Cardiac muscle cell (in vitro differentiated cells and primary cell): ENCODE measurements around the gene PLAGL2. TPM values are rescaled to one million over a fixed set of nuclear protein-coding genes. Genes with fewer than 3 reads are reported as not detected.

Experiments
- DNase-seq, 2 donors: peaks; one replicate each; pipeline versions ENCODE4 v3.0.0 to v3.0.0-alpha.2; 2010 to 2017; ENCODE audit warnings: low read depth in 1 of 2, low spot score in 1 of 2
- H3K27ac ChIP-seq: fragments of 200-600 bp; sonication (generic); 2 replicates; pipeline ENCODE4 v1.5.1; 2016
- H3K27me3 ChIP-seq: fragments of 200-600 bp; sonication (generic); 2 replicates; pipeline ENCODE4 v1.6.0; 2016; ENCODE audit warnings: control low read depth
- H3K36me3 ChIP-seq: fragments of 200-600 bp; sonication (generic); 2 replicates; pipeline ENCODE4 v1.5.1; 2016; ENCODE audit warnings: control low read depth
- H3K4me1 ChIP-seq: fragments of 200-600 bp; sonication (generic); 2 replicates; pipeline ENCODE4 v1.8.1; 2017; ENCODE audit warnings: low read depth, mild to moderate bottlenecking, mixed run types
- H3K4me3 ChIP-seq: fragments of 200-600 bp; sonication (generic); 2 replicates; pipeline ENCODE4 v1.5.1; 2016; ENCODE audit warnings: mild to moderate bottlenecking
- H3K9me3 ChIP-seq: fragments of 200-600 bp; sonication (generic); 2 replicates; pipeline ENCODE4 v1.5.1; 2017; ENCODE audit warnings: low read depth, mild to moderate bottlenecking, control low read depth
- polyA plus RNA-seq: library from polyadenylated mRNA; unstranded; fragments of >200 nt; fragmentation: Nextera tagmentation; extraction: Ambion mirVana; gene quantifications from 2 replicates; pipeline ENCODE4 v1.2.1, GENCODE V29; 2016
- total RNA-seq: library from RNA; depleted of rRNA; stranded (reverse); fragments of >200 nt; gene quantifications from 2 replicates; pipeline ENCODE4 v1.2.3, GENCODE V29; 2016
- TF ChIP-seq, protein P1 (sequence below): IDR thresholded peaks from 2 replicates; pipeline ENCODE4 v1.5.1; 2012; ENCODE audit warnings: low read depth, mild to moderate bottlenecking, low read length

Gene PLAGL2
- total and polyA plus RNA-seq, 2 experiments from 2014 or later: 18.3 to 29.8 TPM

GRCh38 chr20:32163951-32164350 lies 43.6 kb downstream of the PLAGL2 start:
- peaks cover 36% of the 10 kb centered on the region for H3K36me3 ChIP-seq
- no peaks in the 10 kb centered on the region for H3K9me3 ChIP-seq
- H3K27ac ChIP-seq: no peak overlapping the region
- H3K4me3 ChIP-seq: no peak overlapping the region
- peaks cover 8% of the 10 kb centered on the region for H3K4me1 ChIP-seq
- no peaks in the 10 kb centered on the region for H3K27me3 ChIP-seq
- no peak for DNase-seq
- TF ChIP-seq, protein P1, sequence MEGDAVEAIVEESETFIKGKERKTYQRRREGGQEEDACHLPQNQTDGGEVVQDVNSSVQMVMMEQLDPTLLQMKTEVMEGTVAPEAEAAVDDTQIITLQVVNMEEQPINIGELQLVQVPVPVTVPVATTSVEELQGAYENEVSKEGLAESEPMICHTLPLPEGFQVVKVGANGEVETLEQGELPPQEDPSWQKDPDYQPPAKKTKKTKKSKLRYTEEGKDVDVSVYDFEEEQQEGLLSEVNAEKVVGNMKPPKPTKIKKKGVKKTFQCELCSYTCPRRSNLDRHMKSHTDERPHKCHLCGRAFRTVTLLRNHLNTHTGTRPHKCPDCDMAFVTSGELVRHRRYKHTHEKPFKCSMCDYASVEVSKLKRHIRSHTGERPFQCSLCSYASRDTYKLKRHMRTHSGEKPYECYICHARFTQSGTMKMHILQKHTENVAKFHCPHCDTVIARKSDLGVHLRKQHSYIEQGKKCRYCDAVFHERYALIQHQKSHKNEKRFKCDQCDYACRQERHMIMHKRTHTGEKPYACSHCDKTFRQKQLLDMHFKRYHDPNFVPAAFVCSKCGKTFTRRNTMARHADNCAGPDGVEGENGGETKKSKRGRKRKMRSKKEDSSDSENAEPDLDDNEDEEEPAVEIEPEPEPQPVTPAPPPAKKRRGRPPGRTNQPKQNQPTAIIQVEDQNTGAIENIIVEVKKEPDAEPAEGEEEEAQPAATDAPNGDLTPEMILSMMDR: no peak

- no peak overlapping the region for H3K4me3 ChIP-seq
- H3K9me3 ChIP-seq: no peaks in the 10 kb centered on the region
- TF ChIP-seq, protein P1: no peak
- no peak overlapping the region for H3K27ac ChIP-seq
- H3K4me1 ChIP-seq: no peaks in the 10 kb centered on the region
- H3K27me3 ChIP-seq: no peaks in the 10 kb centered on the region
- peaks cover 41% of the 10 kb centered on the region for H3K36me3 ChIP-seq
- no peak for DNase-seq
Observed at GRCh38 chr20:32162351-32162750, 45.2 kb downstream of the PLAGL2 start.

DNA sequence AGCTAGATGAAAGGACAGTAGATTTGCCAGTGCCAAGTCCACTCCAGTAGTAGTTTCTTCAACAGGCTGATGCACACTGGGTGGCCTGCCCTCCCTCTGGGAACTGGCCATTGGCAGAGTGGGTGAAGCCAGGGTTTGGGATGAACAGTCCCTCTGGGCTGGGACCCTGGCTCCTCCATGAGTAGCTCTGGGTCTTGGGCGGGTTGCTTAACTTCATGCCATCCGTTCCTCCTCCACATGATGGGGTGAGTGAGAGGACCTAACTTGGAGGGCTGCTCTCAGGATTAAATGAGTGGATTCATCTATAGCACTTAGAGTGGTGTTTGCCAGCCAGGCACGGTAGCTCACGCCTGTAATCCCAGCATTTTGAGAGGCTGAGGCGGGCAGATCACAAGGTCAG lies 47.2 kb downstream of the PLAGL2 start:
- no peaks in the 10 kb centered on the region for H3K27me3 ChIP-seq
- DNase-seq: no peak
- no peak overlapping the region for H3K4me3 ChIP-seq
- no peaks in the 10 kb centered on the region for H3K4me1 ChIP-seq
- no peaks in the 10 kb centered on the region for H3K9me3 ChIP-seq
- no peak overlapping the region for H3K27ac ChIP-seq
- TF ChIP-seq, protein P1: no peak
- peaks cover 40% of the 10 kb centered on the region for H3K36me3 ChIP-seq

DNA sequence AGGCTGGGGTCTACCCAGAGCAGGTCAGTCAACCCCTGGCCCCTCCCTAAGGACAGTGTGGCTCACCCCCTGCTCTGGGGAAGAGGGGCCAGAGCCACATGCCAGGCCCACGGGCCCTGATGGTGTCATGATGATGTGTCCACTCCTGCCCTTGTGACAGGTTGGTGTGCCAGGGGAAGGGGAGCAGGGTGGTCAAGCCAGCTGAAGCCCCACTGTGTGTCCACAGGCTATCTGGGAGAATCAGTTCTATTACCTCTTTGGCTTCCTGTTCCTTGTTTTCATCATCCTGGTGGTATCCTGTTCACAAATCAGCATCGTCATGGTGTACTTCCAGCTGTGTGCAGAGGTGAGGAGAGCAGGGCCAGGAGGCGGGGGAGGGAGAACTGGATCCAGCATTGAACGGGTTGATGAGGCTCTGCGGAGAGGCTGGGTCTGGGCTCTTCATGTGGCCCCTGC lies 47.7 kb downstream of the PLAGL2 start:
- peaks cover 35% of the 10 kb centered on the region for H3K36me3 ChIP-seq
- DNase-seq: no peak
- no peaks in the 10 kb centered on the region for H3K4me1 ChIP-seq
- H3K27me3 ChIP-seq: no peaks in the 10 kb centered on the region
- no peak overlapping the region for H3K27ac ChIP-seq
- H3K4me3 ChIP-seq: no peak overlapping the region
- H3K9me3 ChIP-seq: no peaks in the 10 kb centered on the region
- TF ChIP-seq, protein P1: no peak

GRCh38 chr20:32158943-32159660 lies 48.4 kb downstream of the PLAGL2 start:
- Histone ChIP-seq H3K4me3 (no peak overlapping the region), H3K9me3 (no peaks in the 10 kb centered on the region), H3K27me3 (no peaks in the 10 kb centered on the region), H3K4me1 (no peaks in the 10 kb centered on the region), H3K36me3 (peaks cover 31% of the 10 kb centered on the region), H3K27ac (no peak overlapping the region)
- TF ChIP-seq, protein P1: no peak
- DNase-seq: no peak
